ENCODE measurements around the gene NEK2.
A peak's percentile ranks its signal among the peaks of the same experiment; 100 is the strongest.
"Not testable (repeated sequence)": the region's sequence is repeated elsewhere in the genome, so short reads cannot be mapped to it uniquely, and the experiment has no call there.

The NEK2 gene

GRCh38 chr1:211650904-211651303 lies 24.5 kb downstream of the NEK2 start:
- DNase-seq (ENCODE audit: low spot score): no peak

GRCh38 chr1:211648980-211649934 lies 26.2 kb downstream of the NEK2 start:
- peak; percentile 52 for DNase-seq (ENCODE audit: low spot score)

- DNase-seq (ENCODE audit: low spot score): no peak
Measured at GRCh38 chr1:211648336-211648735, 27.1 kb downstream of the NEK2 start.

DNA sequence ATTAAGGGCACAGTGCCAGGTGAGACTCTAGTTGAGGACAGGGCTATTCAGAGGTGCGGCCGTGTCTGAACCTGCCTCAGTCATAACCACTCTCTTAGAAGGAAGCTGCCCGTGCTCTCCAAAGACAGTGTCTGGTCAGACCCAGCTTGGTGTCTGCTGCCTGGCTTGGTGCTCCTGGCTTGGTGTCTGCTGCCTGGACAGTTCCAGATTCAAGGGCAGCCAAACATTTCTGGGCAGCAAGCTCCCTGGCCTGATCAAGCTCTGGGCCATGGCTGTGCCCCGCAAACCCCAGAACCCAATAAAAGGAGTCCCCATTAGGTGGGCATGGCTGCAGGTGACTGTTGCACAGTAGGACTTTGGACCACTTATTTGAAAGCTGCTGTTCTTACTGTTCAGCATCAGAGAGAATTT lies 27.7 kb downstream of the NEK2 start:
- DNase-seq (ENCODE audit: low spot score): no peak

DNA sequence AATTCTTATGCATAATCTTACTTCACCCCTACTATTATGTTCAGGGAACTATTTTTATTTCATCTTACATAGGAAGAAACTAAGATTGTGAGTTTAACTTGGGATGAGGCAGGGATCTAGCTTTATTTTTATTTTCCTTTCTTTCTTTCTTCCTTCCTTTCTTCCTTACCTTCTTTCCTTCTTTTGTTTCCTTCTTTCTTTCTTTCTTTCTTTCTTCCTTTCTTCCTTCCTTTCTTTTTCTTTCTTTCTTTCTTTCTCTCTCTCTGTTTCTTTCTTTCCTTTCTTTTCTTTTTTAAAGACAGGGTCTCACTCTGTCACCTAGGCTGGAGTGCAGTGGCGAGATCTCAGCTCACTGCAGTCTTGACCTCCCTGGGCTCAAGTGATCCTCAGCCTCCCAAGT lies 28.9 kb downstream of the NEK2 start:
- no peak for DNase-seq (ENCODE audit: low spot score)

- not testable (repeated sequence) for DNase-seq (ENCODE audit: low spot score)
Measured at GRCh38 chr1:211645601-211646000, 29.8 kb downstream of the NEK2 start.

- no peak for DNase-seq (ENCODE audit: low spot score)
Measured at GRCh38 chr1:211644653-211645052, 30.8 kb downstream of the NEK2 start.

GRCh38 chr1:211643324-211644212 lies 31.9 kb downstream of the NEK2 start:
- DNase-seq (ENCODE audit: low spot score): peak; percentile 47

DNA sequence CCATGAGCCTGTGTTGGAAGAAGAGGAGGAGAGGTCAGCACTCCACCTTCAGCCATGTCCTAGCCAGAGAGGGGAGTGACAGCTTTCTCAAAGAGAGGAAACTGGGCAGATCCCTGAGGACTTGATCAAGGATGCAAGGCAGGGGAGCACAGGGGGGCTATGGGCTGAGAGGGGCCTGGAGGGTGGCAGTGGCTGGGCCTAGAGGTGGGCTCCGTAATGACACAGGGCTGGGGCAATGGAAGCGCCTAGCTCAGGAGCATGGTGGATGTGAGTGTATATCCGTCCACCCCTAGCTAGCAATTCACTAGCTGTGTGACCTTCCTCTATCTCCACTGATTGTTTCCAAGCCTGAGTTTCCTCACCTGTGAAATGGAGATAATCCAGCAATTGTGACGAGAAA lies 32.6 kb downstream of the NEK2 start:
- no peak for DNase-seq (ENCODE audit: low spot score)

- DNase-seq (ENCODE audit: low spot score): no peak
Measured at GRCh38 chr1:211641942-211642341, 33.5 kb downstream of the NEK2 start.

GRCh38 chr1:211641044-211641800 lies 34.2 kb downstream of the NEK2 start:
- DNase-seq (ENCODE audit: low spot score): no peak

- DNase-seq (ENCODE audit: low spot score): no peak
Measured at GRCh38 chr1:211640301-211640630, 35.2 kb downstream of the NEK2 start.

DNA sequence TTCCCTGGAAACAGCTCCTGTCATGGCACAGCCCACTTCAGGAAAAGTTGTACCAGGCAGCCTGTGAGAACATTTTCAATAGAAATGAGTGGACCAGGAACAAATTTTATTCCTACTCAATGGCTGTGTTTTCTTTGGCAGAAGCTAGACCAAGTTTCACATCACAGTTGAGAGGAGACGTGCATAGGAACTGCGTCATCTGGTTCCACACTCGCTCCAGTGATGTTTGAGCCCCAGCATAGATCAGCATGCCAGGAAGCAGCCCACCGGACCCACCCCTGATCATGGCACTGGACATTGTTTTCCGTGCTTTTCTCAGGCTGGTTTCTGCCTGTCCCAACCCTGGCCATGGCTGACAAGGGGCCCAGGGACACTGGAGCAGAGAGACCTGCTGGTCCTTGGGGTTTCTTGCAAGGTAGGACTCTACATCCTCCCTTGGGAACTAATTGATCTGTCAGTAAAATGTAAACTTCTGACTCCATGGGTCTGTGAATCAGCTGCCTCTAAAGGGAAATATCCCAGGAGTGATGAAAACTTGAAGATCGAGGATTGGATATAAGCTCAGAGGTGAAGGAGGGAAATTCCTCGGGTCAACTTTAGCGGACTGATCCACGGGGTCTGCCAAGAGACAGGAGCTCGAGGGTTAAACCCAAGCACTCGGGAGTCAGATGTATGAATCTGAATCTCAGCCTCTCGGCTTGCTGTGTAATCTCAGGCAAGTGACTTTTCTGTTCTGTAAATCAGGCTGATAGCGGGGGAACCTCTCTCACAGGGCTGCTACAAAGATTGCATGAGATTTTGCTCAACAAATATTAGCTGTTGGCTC lies 35.7 kb downstream of the NEK2 start:
- DNase-seq (ENCODE audit: low spot score): no peak

DNA sequence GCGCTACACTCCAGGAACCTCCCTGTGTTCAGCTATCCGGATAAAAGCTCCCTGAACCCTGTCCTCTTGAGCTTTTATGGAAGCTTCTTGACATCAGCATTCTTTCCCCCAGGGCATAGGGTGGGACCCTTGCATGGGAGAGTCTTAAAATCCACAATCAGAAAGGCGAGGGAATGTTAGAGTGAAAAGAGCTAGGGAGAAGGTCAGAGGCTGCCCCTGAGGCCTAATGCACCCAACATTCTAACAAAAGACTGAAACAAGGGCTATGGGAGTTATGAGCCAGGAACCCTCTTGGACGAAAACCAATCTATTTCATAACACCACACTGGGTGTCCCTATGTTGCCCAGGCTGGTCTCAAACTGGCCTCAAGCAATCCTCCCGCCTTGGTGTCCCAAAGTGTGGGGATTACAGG lies 36.7 kb downstream of the NEK2 start:
- DNase-seq (ENCODE audit: low spot score): no peak

GRCh38 chr1:211638246-211638645 lies 37.2 kb downstream of the NEK2 start:
- DNase-seq (ENCODE audit: low spot score): no peak

DNA sequence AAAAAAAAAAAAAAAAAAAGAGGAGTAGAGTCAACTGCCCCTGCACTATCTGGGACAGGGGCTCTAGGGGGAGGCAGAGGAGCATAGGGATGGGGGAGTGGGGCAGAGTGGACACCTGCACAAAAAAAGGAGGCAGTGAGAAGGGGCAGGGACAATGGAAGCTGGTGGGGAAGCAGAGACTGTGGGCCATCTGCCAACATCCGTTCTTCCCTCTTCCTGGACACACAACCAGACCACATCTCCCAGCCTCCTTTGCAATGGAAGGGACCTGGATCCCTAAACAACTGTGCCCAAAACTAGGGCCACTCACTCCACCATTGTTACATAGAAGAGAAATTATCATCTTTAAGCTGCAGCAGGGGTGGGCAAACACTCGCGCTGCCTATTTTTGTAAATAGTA lies 38.4 kb downstream of the NEK2 start:
- no peak for DNase-seq (ENCODE audit: low spot score)

DNA sequence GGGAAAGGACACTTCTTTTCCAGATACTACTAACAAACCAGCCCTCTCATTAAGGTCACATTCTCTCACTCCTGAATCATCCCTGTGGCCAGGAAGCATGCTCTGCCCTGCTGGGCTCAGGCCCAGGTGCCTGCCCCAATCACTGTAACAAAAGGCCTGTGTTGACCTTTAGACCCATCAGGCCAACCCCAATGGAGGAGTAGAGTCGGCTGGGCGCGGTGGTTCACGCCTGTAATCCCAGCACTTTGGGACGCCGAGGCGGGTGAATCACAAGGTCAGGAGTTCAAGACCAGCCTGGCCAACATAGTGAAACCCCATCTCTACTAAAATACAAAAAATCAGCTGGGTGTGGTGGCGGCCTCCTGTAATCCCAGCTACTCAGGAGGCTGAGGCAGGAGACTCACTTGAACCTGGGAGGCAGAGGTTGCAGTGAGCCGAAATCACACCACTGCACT lies 38.8 kb downstream of the NEK2 start:
- DNase-seq (ENCODE audit: low spot score): not testable (repeated sequence)

DNA sequence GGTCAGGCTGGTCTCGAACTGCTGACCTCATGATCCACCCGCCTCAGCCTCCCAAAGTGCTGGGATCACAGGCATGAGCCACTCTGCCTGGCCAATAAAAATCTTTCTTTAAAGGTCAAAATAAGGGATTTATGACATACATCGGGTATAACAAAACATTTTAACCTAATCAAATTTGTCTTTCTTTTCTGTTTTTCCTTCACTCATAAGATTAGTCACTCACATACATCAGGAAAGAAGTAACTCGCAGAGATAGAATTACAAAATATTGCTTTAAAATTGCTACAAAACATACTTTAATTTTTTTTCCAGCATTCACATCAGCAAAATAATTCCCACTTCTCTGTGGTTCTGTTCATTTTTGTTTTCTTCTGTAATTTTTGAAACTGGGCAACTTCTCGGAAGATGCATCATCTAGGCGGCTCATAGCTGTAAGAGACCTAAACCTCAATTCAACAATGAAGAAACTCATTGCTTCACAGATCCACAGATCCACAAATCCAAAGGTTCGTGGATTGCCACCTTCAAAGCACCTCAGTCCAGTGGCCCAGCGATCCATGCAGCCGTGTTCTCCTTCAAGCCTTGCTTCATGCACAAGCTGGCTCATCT lies 39.7 kb downstream of the NEK2 start:
- DNase-seq (ENCODE audit: low spot score): no peak

GRCh38 chr1:211634931-211635330 lies 40.5 kb downstream of the NEK2 start:
- no peak for DNase-seq (ENCODE audit: low spot score)

DNA sequence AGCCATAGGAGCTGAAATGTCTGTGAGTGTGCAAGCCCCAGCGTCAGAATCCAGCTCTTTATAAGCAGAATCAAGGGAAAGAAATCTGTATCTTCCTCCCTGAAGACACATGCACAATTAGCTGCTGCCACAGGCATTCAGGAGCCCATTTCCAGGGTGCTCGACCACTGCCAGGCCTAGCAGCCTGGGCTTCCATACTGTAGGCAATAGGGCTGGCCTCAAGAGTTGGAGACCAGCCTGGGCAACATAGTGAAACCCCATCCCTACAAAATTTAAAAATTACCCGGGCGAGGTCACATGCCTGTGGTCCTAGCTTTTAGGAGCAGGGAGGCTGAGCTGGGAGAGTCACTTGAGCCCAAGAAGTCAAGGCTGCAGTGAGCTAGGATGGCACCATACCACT lies 41.0 kb downstream of the NEK2 start:
- DNase-seq (ENCODE audit: low spot score): no peak

DNA sequence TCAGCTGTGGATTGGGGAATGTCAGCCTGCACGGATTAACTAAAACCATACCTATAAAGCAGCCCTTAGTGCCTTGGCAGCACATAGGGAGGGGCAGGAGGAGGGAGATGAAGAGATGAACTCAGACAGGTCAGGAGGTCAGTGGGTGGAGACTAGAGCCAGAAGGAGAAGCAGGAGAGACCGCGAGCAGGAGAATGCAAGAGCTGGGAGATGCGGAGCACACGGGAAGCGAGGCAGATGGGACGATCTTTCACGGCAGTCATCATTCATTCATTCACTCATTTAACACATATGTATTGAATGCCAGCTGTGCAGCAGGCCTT lies 41.9 kb downstream of the NEK2 start:
- DNase-seq (ENCODE audit: low spot score): peak; percentile 37

Measured in SK-N-DZ (cell line).